Adrenal gland (tissue), 5 donors: ENCODE data around the gene DYRK1A.

ENCODE experiments used
- CTCF ChIP-seq, 6 experiments: fragments of 450-650 bp in 4 of 6; fragments of 200-600 bp in 2 of 6; sonication (generic) in 1 of 6; IDR thresholded peaks; 1 replicate in 5 of 6; 2 replicates in 1 of 6; pipeline versions ENCODE4 v1.5.1 to v1.8.0; 2016 to 2021; ENCODE audit warnings: antibody characterized with exemption in 6 of 6, mild to moderate bottlenecking in 2 of 6, moderate library complexity in 1 of 6
- POLR2A ChIP-seq, 2 donors: fragments of 450-650 bp; IDR thresholded peaks; one replicate each; pipeline ENCODE4 v1.6.1; 2017; ENCODE audit warnings: antibody characterized with exemption in 2 of 2, mild to moderate bottlenecking in 2 of 2, moderate library complexity in 1 of 2
- donor health status: DM: no; HTN: no; CAD: no.

GRCh38 chr21:37575580-37575979 lies 209.0 kb downstream of the DYRK1A start:
- TF ChIP-seq POLR2A (IDR thresholded peaks at IDR 0.05): no peak
- TF ChIP-seq CTCF (IDR thresholded peaks at IDR 0.05): no peak
